HepG2 (cell line): ENCODE measurements around the gene IMPDH1. TPM values are rescaled to one million over a fixed set of nuclear protein-coding genes. Genes with fewer than 3 reads are reported as not detected.

Source experiments
- ATAC-seq: fragments of 200-7000 bp; cut with Tn5 transposase; 3 replicates; pipeline ENCODE4 v1.9.1; 2020; ENCODE audit warnings: mild to moderate bottlenecking, moderate library complexity
- BruUV-seq: library from RNA; stranded (reverse); fragments of 400-500 nt; replicated peaks from 2 replicates; lab custom pipeline; 2021; lab: Mats Ljungman, UMichigan
- CTCF ChIA-PET: fragments of 300-600 bp; formaldehyde crosslinking; extraction: SDS; loops from one replicate; lab custom pipeline; 2021; ENCODE audit warnings: low total read pairs, inconsistent platforms, low intra/inter-chr PET ratio; lab: Yijun Ruan, JAX
- POLR2A ChIA-PET: fragments of 350-600 bp; sonication (Branson Sonifier 250); formaldehyde crosslinking; loops from one replicate; lab custom pipeline; 2020; ENCODE audit warnings: antibody characterized with exemption, inconsistent platforms; lab: Yijun Ruan, JAX
- DNase-seq: peaks from one replicate; pipeline ENCODE4 v3.0.0-alpha.2; 2015; ENCODE audit warnings: low spot score
- FAIRE-seq: peaks from 3 replicates; lab custom pipeline; 2011; peaks lifted over from hg19 to GRCh38; lab: Jason Lieb, UNC
- H2AFZ ChIP-seq: one replicate; pipeline ENCODE4 v1.6.1; 2011; ENCODE audit warnings: low read length, inconsistent platforms
- H3K27ac ChIP-seq: fragments of 300-600 bp; 3 replicates; pipeline ENCODE4 v1.8.0; 2011; ENCODE audit warnings: mixed run types, mild to moderate bottlenecking, mixed read lengths, low read length, inconsistent platforms; ENCODE audit not compliant: insufficient read depth; ENCODE audit errors: extremely low read length
- H3K27me3 ChIP-seq, 2 experiments: fragments of 200-600 bp in 1 of 2; 2 replicates in 1 of 2; 3 replicates in 1 of 2; pipeline versions ENCODE4 v1.6.0 to v1.8.0; 2011; ENCODE audit warnings: low read length in 2 of 2, mild to moderate bottlenecking in 2 of 2, moderate library complexity in 2 of 2, inconsistent platforms in 1 of 2; ENCODE audit not compliant: insufficient read depth in 2 of 2, control insufficient read depth in 1 of 2
- H3K36me3 ChIP-seq, 2 experiments: fragments of 200-600 bp in 1 of 2; replicated peaks in 1 of 2; 2 replicates in 1 of 2; 3 replicates in 1 of 2; pipeline versions ENCODE4 v1.5.1 to v1.8.0; 2011; ENCODE audit warnings: low read length in 2 of 2, inconsistent platforms in 1 of 2; ENCODE audit not compliant: insufficient read depth in 2 of 2, control insufficient read depth in 1 of 2
- H3K4me1 ChIP-seq: 2 replicates; pipeline ENCODE4 v1.5.1; 2012; ENCODE audit warnings: low read length, inconsistent platforms; ENCODE audit not compliant: insufficient read depth
- H3K4me2 ChIP-seq: 2 replicates; pipeline ENCODE4 v1.6.0; 2011; ENCODE audit warnings: low read depth, low read length, inconsistent platforms
- H3K4me3 ChIP-seq, 3 experiments: fragments of 200-600 bp in 1 of 3; sonication (generic), shearing (Covaris generic) in 1 of 3; replicated peaks in 1 of 3; 2 replicates each; pipeline ENCODE4 v1.5.1; 2011 to 2016; ENCODE audit warnings: low read length in 3 of 3, inconsistent platforms in 2 of 3, low read depth in 2 of 3, mild to moderate bottlenecking in 2 of 3, control low read depth in 1 of 3, mixed read lengths in 1 of 3; ENCODE audit not compliant: insufficient read depth in 1 of 3
- H3K79me2 ChIP-seq: one replicate; pipeline ENCODE4 v1.6.1; 2011; ENCODE audit warnings: low read length, inconsistent platforms; ENCODE audit not compliant: insufficient read depth
- H3K9ac ChIP-seq: 2 replicates; pipeline ENCODE4 v1.6.0; 2011; ENCODE audit warnings: mild to moderate bottlenecking, low read depth, low read length, inconsistent platforms; ENCODE audit not compliant: insufficient read depth
- H3K9me3 ChIP-seq: 2 replicates; pipeline ENCODE4 v1.5.1; 2012; ENCODE audit warnings: mild to moderate bottlenecking, low read length
- H4K20me1 ChIP-seq: 2 replicates; pipeline ENCODE4 v1.6.0; 2011; ENCODE audit warnings: inconsistent platforms, mild to moderate bottlenecking, low read length, moderate library complexity; ENCODE audit not compliant: insufficient read depth
- ATF1 ChIP-seq: IDR thresholded peaks from 2 replicates; pipeline ENCODE4 v1.6.1; 2016; ENCODE audit warnings: mild to moderate bottlenecking, control low read depth
- EED ChIP-seq: sonication (generic); formaldehyde crosslinking; IDR thresholded peaks from 2 replicates; pipeline ENCODE4 v1.5.0; 2020; ENCODE audit warnings: mild to moderate bottlenecking, missing genetic modification reagents
- KDM6A ChIP-seq: IDR thresholded peaks from 2 replicates; pipeline ENCODE4 v1.6.1; 2016; ENCODE audit warnings: low read depth
- KLF11 ChIP-seq: IDR thresholded peaks from 2 replicates; pipeline ENCODE4 v1.6.1; 2016; ENCODE audit warnings: missing compliant biosample characterization
- NFIB ChIP-seq: sonication (generic); formaldehyde crosslinking; IDR thresholded peaks from 2 replicates; pipeline ENCODE4 v1.9.0; 2021; ENCODE audit warnings: missing genetic modification reagents, mild to moderate bottlenecking, borderline replicate concordance
- RELA ChIP-seq: sonication (generic); formaldehyde crosslinking; IDR thresholded peaks from 2 replicates; pipeline ENCODE4 v1.4.0; 2020; ENCODE audit warnings: missing genetic modification reagents
- SMAD3 ChIP-seq: sonication (generic); formaldehyde crosslinking; IDR thresholded peaks from 2 replicates; pipeline ENCODE4 v1.4.0; 2020; ENCODE audit warnings: missing genetic modification reagents
- ZNF335 ChIP-seq: sonication (generic); formaldehyde crosslinking; IDR thresholded peaks from 2 replicates; pipeline ENCODE4 v1.4.0; 2020; ENCODE audit warnings: missing genetic modification reagents
- ZNF33B ChIP-seq: sonication (generic); formaldehyde crosslinking; IDR thresholded peaks from 2 replicates; pipeline ENCODE4 v1.5.1; 2020; ENCODE audit warnings: mild to moderate bottlenecking, missing genetic modification reagents
- ZNF441 ChIP-seq: sonication (generic); formaldehyde crosslinking; IDR thresholded peaks from 2 replicates; pipeline ENCODE4 v1.7.0; 2021; ENCODE audit warnings: missing genetic modification reagents, borderline replicate concordance
- ZNF550 ChIP-seq: sonication (generic); formaldehyde crosslinking; IDR thresholded peaks from 2 replicates; pipeline ENCODE4 v1.4.0; 2020; ENCODE audit warnings: mild to moderate bottlenecking, missing genetic modification reagents, borderline replicate concordance
- ZNF557 ChIP-seq: sonication (generic); formaldehyde crosslinking; IDR thresholded peaks from 2 replicates; pipeline ENCODE4 v1.4.0; 2020; ENCODE audit warnings: missing genetic modification reagents
- WGBS: methylation state at CpG from one replicate; pipeline ENCODE4 v1.1.6; 2017; ENCODE audit warnings: low lambda C conversion rate; 5-methylcytosine and 5-hydroxymethylcytosine counted together
- in situ Hi-C: cut with HindIII; loops from 2 replicates; pipeline ENCODE4 v1.10.0; 2017; ENCODE audit warnings: low pct_unique_long_range_greater_than_20kb; ENCODE audit not compliant: extremely low pct_ligation_motif_present
- intact Hi-C: fragments of 100-400 bp; cut with micrococcal nuclease; formaldehyde crosslinking; loops from one replicate; pipeline ENCODE4 v1.10.0; 2022; ENCODE audit not compliant: unreplicated experiment
- polyA plus RNA-seq, 8 experiments: library from polyadenylated mRNA; depleted of rRNA in 3 of 8; stranded (reverse) in 7 of 8; unstranded in 1 of 8; fragments of >200 nt; fragmentation: Illumina TruSeq in 4 of 8; extraction: Trizol in 4 of 8; gene quantifications; 2 replicates each; pipeline versions ENCODE4 v1.2.1 to v1.2.3, GENCODE V29; 2011 to 2016; ENCODE audit warnings: low read depth in 4 of 8, missing spikeins in 1 of 8, mixed read lengths in 1 of 8; ENCODE audit not compliant: insufficient read depth in 1 of 8
- total RNA-seq, 5 experiments: library from RNA; depleted of rRNA; stranded (reverse); fragments of >200 nt; fragmentation: Illumina TruSeq; extraction: Trizol; gene quantifications; 2 replicates each; pipeline ENCODE4 v1.2.3, GENCODE V29; 2016; ENCODE audit warnings: low read depth in 1 of 5
- TF ChIP-seq, protein P1 (sequence below): sonication (generic); formaldehyde crosslinking; conservative IDR thresholded peaks from 2 replicates; pipeline ENCODE4 v1.8.1; 2023; ENCODE audit warnings: missing genetic modification reagents
- TF ChIP-seq, protein P2 (sequence below): sonication (generic); formaldehyde crosslinking; IDR thresholded peaks from 2 replicates; pipeline ENCODE4 v1.9.0; 2021; ENCODE audit warnings: missing genetic modification reagents, borderline replicate concordance
- TF ChIP-seq, protein P3 (sequence below): IDR thresholded peaks from 2 replicates; pipeline ENCODE4 v1.6.1; 2016; ENCODE audit warnings: low read depth, missing genetic modification reagents, missing compliant biosample characterization

Gene IMPDH1
- total and polyA plus RNA-seq, 2 of the 13 experiments (the other 11 are each of a cell fraction or from before 2014, with no cell fraction given): 22.8 to 34.0 TPM

DNA sequence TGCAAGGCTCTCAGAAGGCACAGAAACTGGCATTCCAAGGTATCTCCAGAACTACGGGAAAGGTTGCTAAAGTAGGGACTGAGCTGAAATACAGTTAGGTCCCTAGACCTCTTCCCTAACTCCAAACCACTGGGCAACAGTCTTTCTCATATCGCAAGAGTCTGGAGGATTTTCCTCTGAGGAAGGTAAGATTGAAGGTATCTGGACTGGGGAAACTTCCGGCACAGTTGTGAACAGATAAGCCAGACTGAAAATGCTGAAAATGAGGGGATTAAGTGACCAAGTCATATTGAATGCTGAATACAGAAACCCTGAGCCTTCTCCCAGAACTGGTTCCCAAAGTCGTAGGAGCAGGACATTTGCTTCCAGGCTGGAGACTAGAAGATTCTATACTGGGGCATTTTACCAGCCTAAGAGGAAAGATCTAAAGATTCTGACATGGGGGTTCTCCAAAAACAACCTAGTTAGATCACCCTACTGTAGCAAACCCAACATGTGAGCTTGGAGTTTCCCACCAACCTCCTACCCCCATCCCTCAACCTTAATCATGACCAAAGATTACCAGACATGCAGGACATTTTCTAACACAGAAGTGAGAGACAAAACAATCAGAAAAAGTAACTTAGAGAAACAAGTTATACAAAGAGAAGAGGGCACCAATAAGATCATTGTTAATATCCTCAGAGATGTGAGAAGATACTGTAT lies 45.5 kb downstream of the IMPDH1 start:
- POLR2A ChIA-PET: no interaction called here
- peaks cover 21 to 66% of the 10 kb centered on the region in 2 experiments; a peak in 4 of 5 replicates for H3K27me3 ChIP-seq

More for the DNA sequence above, 45.5 kb downstream of the IMPDH1 start:
- no peaks in the 10 kb centered on the region for H4K20me1 ChIP-seq
- H3K9me3 ChIP-seq: no peaks in the 10 kb centered on the region
- no peak overlapping the region for H2AFZ ChIP-seq
- H3K36me3 ChIP-seq: no peaks in the 10 kb centered on the region
- no TSS peak for BruUV-seq
- H3K4me3 ChIP-seq: no peak overlapping the region
- intact Hi-C loops (no loop called here), in situ Hi-C loops (no loop called here)
- no peaks in the 10 kb centered on the region for H3K79me2 ChIP-seq
- TF ChIP-seq NFIB (CRISPR knock-in tag) (no peak), KDM6A (CRISPR knock-in tag) (no peak), KLF11 (CRISPR knock-in tag) (no peak), ATF1 (CRISPR knock-in tag) (no peak), ZNF441 (no peak), ZNF557 (CRISPR knock-in tag) (no peak), ZNF335 (CRISPR knock-in tag) (no peak), SMAD3 (no peak), RELA (CRISPR knock-in tag) (no peak), EED (no peak), ZNF550 (CRISPR knock-in tag) (no peak), ZNF33B (CRISPR knock-in tag) (no peak)
- TF ChIP-seq, protein P1, sequence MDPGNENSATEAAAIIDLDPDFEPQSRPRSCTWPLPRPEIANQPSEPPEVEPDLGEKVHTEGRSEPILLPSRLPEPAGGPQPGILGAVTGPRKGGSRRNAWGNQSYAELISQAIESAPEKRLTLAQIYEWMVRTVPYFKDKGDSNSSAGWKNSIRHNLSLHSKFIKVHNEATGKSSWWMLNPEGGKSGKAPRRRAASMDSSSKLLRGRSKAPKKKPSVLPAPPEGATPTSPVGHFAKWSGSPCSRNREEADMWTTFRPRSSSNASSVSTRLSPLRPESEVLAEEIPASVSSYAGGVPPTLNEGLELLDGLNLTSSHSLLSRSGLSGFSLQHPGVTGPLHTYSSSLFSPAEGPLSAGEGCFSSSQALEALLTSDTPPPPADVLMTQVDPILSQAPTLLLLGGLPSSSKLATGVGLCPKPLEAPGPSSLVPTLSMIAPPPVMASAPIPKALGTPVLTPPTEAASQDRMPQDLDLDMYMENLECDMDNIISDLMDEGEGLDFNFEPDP (CRISPR knock-in tag): no peak
- TF ChIP-seq, protein P2, sequence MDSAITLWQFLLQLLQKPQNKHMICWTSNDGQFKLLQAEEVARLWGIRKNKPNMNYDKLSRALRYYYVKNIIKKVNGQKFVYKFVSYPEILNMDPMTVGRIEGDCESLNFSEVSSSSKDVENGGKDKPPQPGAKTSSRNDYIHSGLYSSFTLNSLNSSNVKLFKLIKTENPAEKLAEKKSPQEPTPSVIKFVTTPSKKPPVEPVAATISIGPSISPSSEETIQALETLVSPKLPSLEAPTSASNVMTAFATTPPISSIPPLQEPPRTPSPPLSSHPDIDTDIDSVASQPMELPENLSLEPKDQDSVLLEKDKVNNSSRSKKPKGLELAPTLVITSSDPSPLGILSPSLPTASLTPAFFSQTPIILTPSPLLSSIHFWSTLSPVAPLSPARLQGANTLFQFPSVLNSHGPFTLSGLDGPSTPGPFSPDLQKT (CRISPR knock-in tag): no peak
- TF ChIP-seq, protein P3, sequence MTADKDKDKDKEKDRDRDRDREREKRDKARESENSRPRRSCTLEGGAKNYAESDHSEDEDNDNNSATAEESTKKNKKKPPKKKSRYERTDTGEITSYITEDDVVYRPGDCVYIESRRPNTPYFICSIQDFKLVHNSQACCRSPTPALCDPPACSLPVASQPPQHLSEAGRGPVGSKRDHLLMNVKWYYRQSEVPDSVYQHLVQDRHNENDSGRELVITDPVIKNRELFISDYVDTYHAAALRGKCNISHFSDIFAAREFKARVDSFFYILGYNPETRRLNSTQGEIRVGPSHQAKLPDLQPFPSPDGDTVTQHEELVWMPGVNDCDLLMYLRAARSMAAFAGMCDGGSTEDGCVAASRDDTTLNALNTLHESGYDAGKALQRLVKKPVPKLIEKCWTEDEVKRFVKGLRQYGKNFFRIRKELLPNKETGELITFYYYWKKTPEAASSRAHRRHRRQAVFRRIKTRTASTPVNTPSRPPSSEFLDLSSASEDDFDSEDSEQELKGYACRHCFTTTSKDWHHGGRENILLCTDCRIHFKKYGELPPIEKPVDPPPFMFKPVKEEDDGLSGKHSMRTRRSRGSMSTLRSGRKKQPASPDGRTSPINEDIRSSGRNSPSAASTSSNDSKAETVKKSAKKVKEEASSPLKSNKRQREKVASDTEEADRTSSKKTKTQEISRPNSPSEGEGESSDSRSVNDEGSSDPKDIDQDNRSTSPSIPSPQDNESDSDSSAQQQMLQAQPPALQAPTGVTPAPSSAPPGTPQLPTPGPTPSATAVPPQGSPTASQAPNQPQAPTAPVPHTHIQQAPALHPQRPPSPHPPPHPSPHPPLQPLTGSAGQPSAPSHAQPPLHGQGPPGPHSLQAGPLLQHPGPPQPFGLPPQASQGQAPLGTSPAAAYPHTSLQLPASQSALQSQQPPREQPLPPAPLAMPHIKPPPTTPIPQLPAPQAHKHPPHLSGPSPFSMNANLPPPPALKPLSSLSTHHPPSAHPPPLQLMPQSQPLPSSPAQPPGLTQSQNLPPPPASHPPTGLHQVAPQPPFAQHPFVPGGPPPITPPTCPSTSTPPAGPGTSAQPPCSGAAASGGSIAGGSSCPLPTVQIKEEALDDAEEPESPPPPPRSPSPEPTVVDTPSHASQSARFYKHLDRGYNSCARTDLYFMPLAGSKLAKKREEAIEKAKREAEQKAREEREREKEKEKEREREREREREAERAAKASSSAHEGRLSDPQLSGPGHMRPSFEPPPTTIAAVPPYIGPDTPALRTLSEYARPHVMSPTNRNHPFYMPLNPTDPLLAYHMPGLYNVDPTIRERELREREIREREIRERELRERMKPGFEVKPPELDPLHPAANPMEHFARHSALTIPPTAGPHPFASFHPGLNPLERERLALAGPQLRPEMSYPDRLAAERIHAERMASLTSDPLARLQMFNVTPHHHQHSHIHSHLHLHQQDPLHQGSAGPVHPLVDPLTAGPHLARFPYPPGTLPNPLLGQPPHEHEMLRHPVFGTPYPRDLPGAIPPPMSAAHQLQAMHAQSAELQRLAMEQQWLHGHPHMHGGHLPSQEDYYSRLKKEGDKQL (CRISPR knock-in tag): no peak
- ATAC-seq: no peak
- no peak overlapping the region for H3K9ac ChIP-seq
- DNase-seq: no peak
- CTCF ChIA-PET: no interaction called here
- H3K4me2 ChIP-seq: no peak overlapping the region
- H3K4me1 ChIP-seq: peaks cover 13% of the 10 kb centered on the region; the same call in 1 of the 2 replicates
- WGBS: 26% methylated on average over 4 of the region's 4 CpGs
- no peak for FAIRE-seq
- H3K27ac ChIP-seq: no peak overlapping the region
